LNCAP (cell line): ENCODE results near the gene NPM3.

Experiments
- TF ChIP-seq, protein P1 (sequence below): fragments of 450-650 bp; IDR thresholded peaks from 2 replicates; pipeline ENCODE4 v1.5.1; 2017; ENCODE audit warnings: mild to moderate bottlenecking

The NPM3 gene

DNA sequence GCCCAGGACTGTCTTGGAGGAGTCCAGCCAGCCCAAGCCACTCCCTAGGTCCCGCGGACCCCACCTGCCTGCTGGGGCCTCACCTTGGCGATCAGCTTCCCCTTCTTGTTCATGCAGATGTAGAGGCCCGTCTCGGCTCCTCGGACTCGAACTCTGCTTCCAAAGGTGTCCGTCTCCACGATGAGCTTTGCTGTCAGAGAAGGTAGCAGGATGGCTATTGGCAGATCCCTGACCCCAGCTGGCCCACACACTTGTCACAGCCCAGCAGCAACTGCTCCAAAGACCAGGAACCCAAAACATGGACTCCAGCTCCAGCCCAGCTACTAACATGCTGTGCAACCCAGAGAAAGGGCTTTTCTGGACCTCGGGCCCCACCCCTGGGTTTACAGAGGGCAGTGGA is 11.9 kb downstream of the NPM3 start:
- TF ChIP-seq, protein P1, sequence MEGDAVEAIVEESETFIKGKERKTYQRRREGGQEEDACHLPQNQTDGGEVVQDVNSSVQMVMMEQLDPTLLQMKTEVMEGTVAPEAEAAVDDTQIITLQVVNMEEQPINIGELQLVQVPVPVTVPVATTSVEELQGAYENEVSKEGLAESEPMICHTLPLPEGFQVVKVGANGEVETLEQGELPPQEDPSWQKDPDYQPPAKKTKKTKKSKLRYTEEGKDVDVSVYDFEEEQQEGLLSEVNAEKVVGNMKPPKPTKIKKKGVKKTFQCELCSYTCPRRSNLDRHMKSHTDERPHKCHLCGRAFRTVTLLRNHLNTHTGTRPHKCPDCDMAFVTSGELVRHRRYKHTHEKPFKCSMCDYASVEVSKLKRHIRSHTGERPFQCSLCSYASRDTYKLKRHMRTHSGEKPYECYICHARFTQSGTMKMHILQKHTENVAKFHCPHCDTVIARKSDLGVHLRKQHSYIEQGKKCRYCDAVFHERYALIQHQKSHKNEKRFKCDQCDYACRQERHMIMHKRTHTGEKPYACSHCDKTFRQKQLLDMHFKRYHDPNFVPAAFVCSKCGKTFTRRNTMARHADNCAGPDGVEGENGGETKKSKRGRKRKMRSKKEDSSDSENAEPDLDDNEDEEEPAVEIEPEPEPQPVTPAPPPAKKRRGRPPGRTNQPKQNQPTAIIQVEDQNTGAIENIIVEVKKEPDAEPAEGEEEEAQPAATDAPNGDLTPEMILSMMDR = no peak

DNA sequence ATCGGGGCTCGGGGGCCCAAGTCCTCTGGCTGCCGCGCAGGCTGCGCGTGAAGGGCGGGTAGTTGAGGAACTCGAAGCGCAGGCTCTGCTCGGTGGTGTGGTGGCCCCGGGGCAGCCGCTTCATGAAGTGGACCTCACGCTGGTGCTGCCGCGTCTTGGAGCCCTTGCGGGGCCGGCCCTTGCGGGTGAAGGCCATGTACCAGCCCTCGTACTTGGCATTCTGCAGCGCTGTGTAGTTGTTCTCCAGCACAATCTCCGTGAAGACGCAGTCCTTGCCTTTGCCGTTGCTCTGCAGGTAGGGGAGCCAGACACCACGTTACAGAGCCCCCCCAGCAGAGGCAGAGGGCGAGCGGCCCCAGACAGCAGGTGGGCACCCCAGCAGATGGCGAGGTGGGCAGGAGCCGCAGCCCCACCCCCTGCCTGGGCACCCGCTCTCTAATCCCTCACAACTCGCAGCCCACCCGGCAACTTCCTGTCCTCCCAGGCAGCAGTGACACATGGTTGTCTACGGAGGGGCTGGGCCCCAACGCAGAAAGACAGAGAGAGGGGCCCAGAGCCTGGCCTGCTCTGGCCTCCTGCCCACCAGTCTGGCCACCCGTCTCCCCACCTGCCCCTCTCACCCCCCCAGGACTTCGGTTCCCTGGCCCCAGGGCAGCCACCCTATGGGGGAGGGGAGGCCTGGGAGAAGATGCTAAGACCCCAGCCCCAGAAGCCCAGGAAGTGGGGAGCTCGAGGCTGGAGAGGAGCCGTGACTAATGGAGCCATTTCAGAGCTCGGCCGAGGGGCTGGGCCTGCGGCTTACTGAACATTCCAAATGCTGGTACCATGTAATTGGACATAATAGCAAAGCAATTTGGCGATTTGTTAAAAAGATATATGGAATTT is 12.7 kb downstream of the NPM3 start:
- TF ChIP-seq, protein P1 = no peak

DNA sequence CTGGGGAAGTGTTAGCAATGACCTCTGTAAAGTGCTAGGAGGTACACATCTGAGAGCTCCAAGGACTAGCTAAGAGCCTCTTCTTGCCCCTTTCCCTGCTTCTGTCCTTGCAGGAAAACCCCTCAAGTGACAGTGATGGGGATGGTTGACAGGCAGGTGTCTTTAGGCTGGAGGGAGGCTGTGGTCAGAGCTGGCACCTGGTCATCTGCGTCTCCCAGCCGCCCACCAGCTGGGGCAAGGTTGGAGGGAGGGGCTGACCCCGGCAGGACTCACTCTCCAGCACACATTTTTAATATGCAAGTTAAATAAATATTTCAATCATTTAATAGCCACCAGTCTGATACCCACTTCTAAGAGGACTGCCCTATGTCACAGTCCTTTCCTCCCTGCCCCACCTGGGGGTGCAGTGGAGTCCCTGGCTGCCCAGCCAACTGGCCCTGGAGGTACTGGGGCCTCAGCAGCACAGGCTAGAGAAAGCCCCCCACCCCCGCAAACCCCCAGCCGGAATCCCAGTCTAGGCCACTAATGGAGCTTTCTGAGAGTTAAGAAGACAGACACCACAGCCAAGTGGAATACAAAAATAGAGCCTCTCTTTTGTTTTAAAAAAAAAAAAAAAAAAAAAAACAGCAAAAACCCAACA is 13.6 kb downstream of the NPM3 start:
- TF ChIP-seq, protein P1 = no peak

GRCh38 chr10:101768791-101769170 is 14.5 kb downstream of the NPM3 start:
- TF ChIP-seq, protein P1 = no peak

DNA sequence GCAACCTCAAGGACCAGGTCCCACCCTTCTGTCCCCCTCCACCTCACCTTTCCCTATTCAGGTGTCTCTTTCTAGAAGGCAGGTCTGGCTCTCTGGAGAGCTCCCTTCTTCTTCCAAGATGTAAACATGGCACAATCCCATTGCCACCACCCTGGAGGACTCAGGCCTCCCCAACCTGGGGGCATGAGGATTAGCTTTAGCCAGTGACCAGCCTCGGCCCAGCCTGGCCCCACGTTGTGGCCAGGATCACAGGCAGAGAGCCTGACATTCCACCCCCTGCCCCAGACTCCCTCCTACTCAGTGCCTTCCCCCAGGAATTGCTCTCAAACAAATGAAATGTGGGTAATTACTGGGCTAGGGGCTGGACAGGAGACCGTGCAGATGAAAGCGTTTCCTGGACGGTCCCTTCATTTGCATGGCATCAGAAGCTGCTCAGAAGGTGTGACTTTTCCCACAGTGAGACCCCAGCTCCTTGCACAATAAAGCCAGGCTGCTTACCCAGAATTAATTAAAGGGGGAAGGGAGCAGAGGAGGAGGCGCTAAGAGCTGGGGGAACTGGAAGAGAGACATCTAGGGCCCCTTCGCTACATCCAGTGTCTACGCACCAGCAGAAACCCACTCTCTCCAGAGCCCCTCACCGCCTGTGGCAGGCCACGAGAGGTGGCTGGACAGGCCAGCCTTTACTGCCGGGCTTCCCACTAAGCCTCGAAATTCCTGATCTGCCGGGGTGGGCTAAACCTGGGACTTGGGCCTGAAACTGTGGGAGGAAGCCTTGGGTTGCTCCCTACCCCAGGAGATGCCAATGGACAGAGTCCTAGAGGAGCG is 15.1 kb downstream of the NPM3 start:
- TF ChIP-seq, protein P1 = no peak

DNA sequence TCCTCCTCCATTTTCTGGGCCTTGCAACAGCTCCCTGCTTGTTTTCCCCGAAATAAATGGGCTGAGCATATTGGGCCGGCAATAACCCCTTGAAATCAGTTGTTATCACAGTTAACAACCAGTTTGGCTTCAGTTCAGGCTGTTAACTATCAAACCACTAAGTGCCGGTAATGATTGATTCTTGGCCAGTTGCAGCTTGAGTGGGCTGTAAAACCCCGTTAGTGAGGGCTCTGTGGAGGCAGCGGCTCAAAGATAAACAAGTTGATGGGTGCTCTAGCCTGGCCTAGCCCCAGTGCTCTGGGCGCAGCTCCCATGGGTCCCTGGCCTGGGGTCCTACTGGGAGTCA is 15.7 kb downstream of the NPM3 start:
- TF ChIP-seq, protein P1 = no peak

- TF ChIP-seq, protein P1 = no peak
These were observed 16.3 kb downstream of the NPM3 start for GRCh38 chr10:101766753-101767599.
